Panc1 (cell line): ENCODE results near the gene JMJD1C. TPM values are rescaled to one million over a fixed set of nuclear protein-coding genes. Genes with fewer than 3 reads are reported as not detected.

Source experiments
- ATAC-seq: fragments of 200-7000 bp; cut with Tn5 transposase; 2 replicates; pipeline ENCODE4 v1.9.1; 2020; ENCODE audit warnings: mild to moderate bottlenecking, moderate library complexity
- BruUV-seq: library from RNA; stranded (reverse); fragments of 400-500 nt; replicated peaks from 2 replicates; lab custom pipeline; 2021; lab: Mats Ljungman, UMichigan
- CTCF ChIA-PET: fragments of 300-600 bp; sonication (Branson Sonifier 250); formaldehyde crosslinking; loops from one replicate; lab custom pipeline; 2022; ENCODE audit warnings: antibody characterized with exemption; lab: Charles Lee
- POLR2A ChIA-PET: fragments of 300-600 bp; sonication (Branson Sonifier 250); formaldehyde crosslinking; loops from one replicate; lab custom pipeline; 2022; ENCODE audit warnings: antibody characterized with exemption; lab: Charles Lee
- DNase-seq: peaks from one replicate; pipeline ENCODE4 v3.0.0-alpha.2; 2010; ENCODE audit warnings: low read depth, low spot score
- H3K27ac ChIP-seq: 2 replicates; pipeline ENCODE4 v1.5.1; 2011; ENCODE audit warnings: mild to moderate bottlenecking, low read length, inconsistent platforms
- H3K27me3 ChIP-seq: fragments of 200-500 bp; sonication (Bioruptor generic); 2 replicates; pipeline ENCODE4 v1.6.0; 2014; ENCODE audit warnings: low read length, inconsistent platforms; ENCODE audit not compliant: control insufficient read depth, insufficient read depth
- H3K36me3 ChIP-seq: fragments of 200-500 bp; sonication (Bioruptor generic); 2 replicates; pipeline ENCODE4 v1.5.1; 2014; ENCODE audit warnings: inconsistent platforms, mild to moderate bottlenecking, low read length, moderate library complexity; ENCODE audit not compliant: control insufficient read depth, insufficient read depth
- H3K4me1 ChIP-seq: 2 replicates; pipeline ENCODE4 v1.5.1; 2011; ENCODE audit warnings: inconsistent platforms, mild to moderate bottlenecking, low read length, moderate library complexity; ENCODE audit not compliant: control insufficient read depth, insufficient read depth
- H3K4me3 ChIP-seq, 2 experiments: 2 replicates each; pipeline ENCODE4 v1.5.1; 2011 to 2012; ENCODE audit warnings: low read depth in 2 of 2, low read length in 2 of 2, mild to moderate bottlenecking in 2 of 2, inconsistent platforms in 1 of 2, moderate library complexity in 1 of 2
- H3K9me3 ChIP-seq: fragments of 200-500 bp; sonication (Bioruptor generic); 2 replicates; pipeline ENCODE4 v1.5.1; 2014; ENCODE audit warnings: low read depth, mild to moderate bottlenecking, inconsistent platforms, low read length, moderate library complexity; ENCODE audit not compliant: control insufficient read depth, insufficient read depth
- CTCF ChIP-seq: fragments of 450-650 bp; IDR thresholded peaks from 2 replicates; pipeline ENCODE4 v1.5.1; 2017; ENCODE audit warnings: mild to moderate bottlenecking
- POLR2AphosphoS5 ChIP-seq: IDR thresholded peaks from 2 replicates; pipeline ENCODE4 v1.6.1; 2012; ENCODE audit warnings: mild to moderate bottlenecking, low read depth, low read length, moderate library complexity
- SIN3A ChIP-seq: IDR thresholded peaks from 2 replicates; pipeline ENCODE4 v1.6.1; 2012; ENCODE audit warnings: low read depth, mild to moderate bottlenecking, low read length, moderate library complexity, borderline replicate concordance; ENCODE audit not compliant: insufficient read depth
- TCF7L2 ChIP-seq: IDR thresholded peaks from 2 replicates; pipeline ENCODE4 v1.6.1; 2011; ENCODE audit warnings: mild to moderate bottlenecking, low read depth, low read length, inconsistent platforms
- in situ Hi-C: cut with HindIII; loops from 2 replicates; pipeline ENCODE4 v1.10.0; 2016; ENCODE audit warnings: low sequenced_read_pairs, low pct_unique_long_range_greater_than_20kb
- intact Hi-C: fragments of 100-400 bp; cut with micrococcal nuclease; formaldehyde crosslinking; loops from one replicate; pipeline ENCODE4 v1.10.0; 2022; ENCODE audit not compliant: unreplicated experiment
- total RNA-seq: library from RNA; stranded (reverse); gene quantifications from one replicate; pipeline ENCODE4 v1.2.1, GENCODE V29; 2021; ENCODE audit not compliant: unreplicated experiment
- TF ChIP-seq, protein P1 (sequence below), 2 experiments: IDR thresholded peaks; 2 replicates each; pipeline ENCODE4 v1.6.1; 2011 to 2012; ENCODE audit warnings: low read depth in 2 of 2, control low read depth in 1 of 2, low read length in 1 of 2, mild to moderate bottlenecking in 1 of 2, moderate library complexity in 1 of 2; ENCODE audit not compliant: insufficient read depth in 1 of 2

JMJD1C gene
- total RNA-seq, 1 experiment from 2014 or later = 88.3 TPM

GRCh38 chr10:63410633-63411032 is 55.1 kb downstream of the JMJD1C start:
- H3K9me3 ChIP-seq = no peaks in the 10 kb centered on the region
- 0 out of 2 replicates have a peak, but pooled peaks cover 2% of the 10 kb centered on the region for H3K36me3 ChIP-seq
- H3K4me1 ChIP-seq = peaks cover 16% of the 10 kb centered on the region
- no peak for ATAC-seq
- no TSS peak for BruUV-seq
- TF ChIP-seq SIN3A = no peak
- TF ChIP-seq CTCF = no peak
- no peak for TF ChIP-seq POLR2AphosphoS5
- TF ChIP-seq, protein P1, sequence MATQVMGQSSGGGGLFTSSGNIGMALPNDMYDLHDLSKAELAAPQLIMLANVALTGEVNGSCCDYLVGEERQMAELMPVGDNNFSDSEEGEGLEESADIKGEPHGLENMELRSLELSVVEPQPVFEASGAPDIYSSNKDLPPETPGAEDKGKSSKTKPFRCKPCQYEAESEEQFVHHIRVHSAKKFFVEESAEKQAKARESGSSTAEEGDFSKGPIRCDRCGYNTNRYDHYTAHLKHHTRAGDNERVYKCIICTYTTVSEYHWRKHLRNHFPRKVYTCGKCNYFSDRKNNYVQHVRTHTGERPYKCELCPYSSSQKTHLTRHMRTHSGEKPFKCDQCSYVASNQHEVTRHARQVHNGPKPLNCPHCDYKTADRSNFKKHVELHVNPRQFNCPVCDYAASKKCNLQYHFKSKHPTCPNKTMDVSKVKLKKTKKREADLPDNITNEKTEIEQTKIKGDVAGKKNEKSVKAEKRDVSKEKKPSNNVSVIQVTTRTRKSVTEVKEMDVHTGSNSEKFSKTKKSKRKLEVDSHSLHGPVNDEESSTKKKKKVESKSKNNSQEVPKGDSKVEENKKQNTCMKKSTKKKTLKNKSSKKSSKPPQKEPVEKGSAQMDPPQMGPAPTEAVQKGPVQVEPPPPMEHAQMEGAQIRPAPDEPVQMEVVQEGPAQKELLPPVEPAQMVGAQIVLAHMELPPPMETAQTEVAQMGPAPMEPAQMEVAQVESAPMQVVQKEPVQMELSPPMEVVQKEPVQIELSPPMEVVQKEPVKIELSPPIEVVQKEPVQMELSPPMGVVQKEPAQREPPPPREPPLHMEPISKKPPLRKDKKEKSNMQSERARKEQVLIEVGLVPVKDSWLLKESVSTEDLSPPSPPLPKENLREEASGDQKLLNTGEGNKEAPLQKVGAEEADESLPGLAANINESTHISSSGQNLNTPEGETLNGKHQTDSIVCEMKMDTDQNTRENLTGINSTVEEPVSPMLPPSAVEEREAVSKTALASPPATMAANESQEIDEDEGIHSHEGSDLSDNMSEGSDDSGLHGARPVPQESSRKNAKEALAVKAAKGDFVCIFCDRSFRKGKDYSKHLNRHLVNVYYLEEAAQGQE (IDR thresholded peaks at IDR 0.05; ENCODE audit: insufficient read depth in 1 of 2, low read depth in 2 of 2, low read length in 1 of 2) = no peak
- no peak for TF ChIP-seq TCF7L2
- in situ Hi-C loops (no loop called here), intact Hi-C loops (no loop called here)
- ChIA-PET POLR2A (no interaction called here), CTCF (no interaction called here)
- no peak overlapping the region for H3K27ac ChIP-seq
- no peak overlapping the region for H3K4me3 ChIP-seq
- no peak for DNase-seq
- H3K27me3 ChIP-seq = no peaks in the 10 kb centered on the region

GRCh38 chr10:63409465-63410027 is 56.2 kb downstream of the JMJD1C start:
- ChIA-PET CTCF (interaction anchor here (0.6 kb wide), 2 partner anchors 13 to 38 kb away, joined by 3 to 4 read pairs; no protein-coding TSS in a partner anchor), POLR2A (interaction anchor here (0.6 kb wide), 1 partner anchor 105 kb away, joined by 3 read pairs; no protein-coding TSS in a partner anchor)
- H3K4me3 ChIP-seq = no peak overlapping the region
- no peak overlapping the region for H3K27ac ChIP-seq
- ATAC-seq (no peak), DNase-seq (no peak)
- H3K27me3 ChIP-seq = no peaks in the 10 kb centered on the region
- in situ Hi-C loops (no loop called here), intact Hi-C loops (no loop called here)
- H3K36me3 ChIP-seq = peaks cover 2% of the 10 kb centered on the region; the same call in 1 of the 2 replicates
- TF ChIP-seq CTCF (no peak), POLR2AphosphoS5 (no peak), TCF7L2 (no peak), SIN3A (no peak)
- TF ChIP-seq, protein P1 (IDR thresholded peaks at IDR 0.05; ENCODE audit: insufficient read depth in 1 of 2, low read depth in 2 of 2, low read length in 1 of 2) = no peak
- BruUV-seq = no TSS peak
- H3K9me3 ChIP-seq = no peaks in the 10 kb centered on the region
- H3K4me1 ChIP-seq = peaks cover 7% of the 10 kb centered on the region; the same call in 1 of the 2 replicates
